Lower leg skin (tissue), 3 donors: ENCODE measurements around the gene KCND2.

Experiments
- CTCF ChIP-seq, 3 donors: fragments of 450-650 bp; IDR thresholded peaks; one replicate each; pipeline ENCODE4 v1.5.1; 2016; ENCODE audit warnings: antibody characterized with exemption in 3 of 3, mild to moderate bottlenecking in 3 of 3, moderate library complexity in 2 of 3
- POLR2A ChIP-seq, 2 donors: fragments of 450-650 bp; IDR thresholded peaks; one replicate each; pipeline ENCODE4 v1.6.1; 2016 to 2017; ENCODE audit warnings: antibody characterized with exemption in 2 of 2, mild to moderate bottlenecking in 1 of 2, moderate library complexity in 1 of 2

- TF ChIP-seq CTCF (IDR thresholded peaks at IDR 0.05) (no peak), POLR2A (IDR thresholded peaks at IDR 0.05) (no peak)
These were observed 1.9 kb downstream of the KCND2 start for GRCh38 chr7:120274899-120275298.
